ENCODE measurements around the gene ENO4.

The ENO4 gene

DNA sequence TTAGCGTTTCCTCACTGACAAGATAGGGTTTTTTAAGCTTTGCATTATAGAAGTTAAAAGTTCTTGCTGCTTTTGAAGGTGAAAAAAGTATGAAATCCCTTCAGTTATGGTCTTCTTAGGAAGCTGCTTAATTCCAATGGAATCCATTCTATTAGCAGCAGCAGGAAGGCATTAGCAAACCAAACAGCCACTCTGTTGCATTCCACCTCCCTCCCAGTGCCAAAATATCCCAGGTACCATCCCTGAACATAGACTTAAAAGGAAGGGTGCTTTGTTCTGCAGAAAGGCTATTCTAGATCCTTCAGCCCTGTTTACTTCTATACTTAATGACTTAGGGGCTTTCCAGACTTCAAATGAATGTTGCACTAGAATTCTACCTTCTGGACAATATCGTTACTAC lies 23.8 kb downstream of the ENO4 start:
- no peak overlapping the region for H3K4me3 ChIP-seq (ENCODE audit: low read depth, low read length)
- DNase-seq, result no peak
- H3K9me3 ChIP-seq (ENCODE audit: severe bottlenecking), result no peaks in the 10 kb centered on the region
- no peak overlapping the region for H3K27ac ChIP-seq
- TF ChIP-seq, protein P1, sequence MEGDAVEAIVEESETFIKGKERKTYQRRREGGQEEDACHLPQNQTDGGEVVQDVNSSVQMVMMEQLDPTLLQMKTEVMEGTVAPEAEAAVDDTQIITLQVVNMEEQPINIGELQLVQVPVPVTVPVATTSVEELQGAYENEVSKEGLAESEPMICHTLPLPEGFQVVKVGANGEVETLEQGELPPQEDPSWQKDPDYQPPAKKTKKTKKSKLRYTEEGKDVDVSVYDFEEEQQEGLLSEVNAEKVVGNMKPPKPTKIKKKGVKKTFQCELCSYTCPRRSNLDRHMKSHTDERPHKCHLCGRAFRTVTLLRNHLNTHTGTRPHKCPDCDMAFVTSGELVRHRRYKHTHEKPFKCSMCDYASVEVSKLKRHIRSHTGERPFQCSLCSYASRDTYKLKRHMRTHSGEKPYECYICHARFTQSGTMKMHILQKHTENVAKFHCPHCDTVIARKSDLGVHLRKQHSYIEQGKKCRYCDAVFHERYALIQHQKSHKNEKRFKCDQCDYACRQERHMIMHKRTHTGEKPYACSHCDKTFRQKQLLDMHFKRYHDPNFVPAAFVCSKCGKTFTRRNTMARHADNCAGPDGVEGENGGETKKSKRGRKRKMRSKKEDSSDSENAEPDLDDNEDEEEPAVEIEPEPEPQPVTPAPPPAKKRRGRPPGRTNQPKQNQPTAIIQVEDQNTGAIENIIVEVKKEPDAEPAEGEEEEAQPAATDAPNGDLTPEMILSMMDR (IDR thresholded peaks at IDR 0.05; ENCODE audit: low read depth, low read length), result no peak
- H3K36me3 ChIP-seq, result no peaks in the 10 kb centered on the region
- H3K27me3 ChIP-seq (ENCODE audit: insufficient read depth, low read depth, severe bottlenecking), result no peaks in the 10 kb centered on the region

- H3K27ac ChIP-seq, result no peak overlapping the region
- no peaks in the 10 kb centered on the region for H3K9me3 ChIP-seq (ENCODE audit: severe bottlenecking)
- no peak for DNase-seq
- no peak overlapping the region for H3K4me3 ChIP-seq (ENCODE audit: low read depth, low read length)
- TF ChIP-seq, protein P1 (IDR thresholded peaks at IDR 0.05; ENCODE audit: low read depth, low read length), result no peak
- H3K27me3 ChIP-seq (ENCODE audit: insufficient read depth, low read depth, severe bottlenecking), result no peaks in the 10 kb centered on the region
- no peaks in the 10 kb centered on the region for H3K36me3 ChIP-seq
These were observed 26.6 kb downstream of the ENO4 start for GRCh38 chr10:116875897-116876296.

DNA sequence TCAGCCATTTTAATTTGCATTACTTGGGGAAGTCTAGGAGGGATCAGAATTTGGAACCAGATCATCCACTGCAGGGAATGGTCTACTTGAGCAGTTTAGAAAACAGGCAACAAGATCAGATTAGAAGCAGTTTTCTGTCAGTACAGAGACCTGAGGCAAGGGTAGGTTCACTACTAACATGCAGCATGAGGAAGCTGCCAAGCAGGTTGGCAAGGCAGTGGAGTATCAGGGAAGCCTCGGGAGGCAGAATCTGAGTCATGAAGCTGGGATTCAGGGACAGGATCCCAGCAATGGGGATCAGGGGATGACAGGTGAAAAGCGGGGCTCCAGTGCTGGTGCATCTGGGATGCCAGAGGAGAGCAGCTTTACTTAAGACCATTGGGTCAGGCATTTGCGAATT lies 28.1 kb downstream of the ENO4 start:
- TF ChIP-seq, protein P1 (IDR thresholded peaks at IDR 0.05; ENCODE audit: low read depth, low read length), result no peak
- no peak overlapping the region for H3K27ac ChIP-seq
- H3K36me3 ChIP-seq, result no peaks in the 10 kb centered on the region
- H3K4me3 ChIP-seq (ENCODE audit: low read depth, low read length), result no peak overlapping the region
- DNase-seq, result no peak
- no peaks in the 10 kb centered on the region for H3K27me3 ChIP-seq (ENCODE audit: insufficient read depth, low read depth, severe bottlenecking)
- H3K9me3 ChIP-seq (ENCODE audit: severe bottlenecking), result no peaks in the 10 kb centered on the region

DNA sequence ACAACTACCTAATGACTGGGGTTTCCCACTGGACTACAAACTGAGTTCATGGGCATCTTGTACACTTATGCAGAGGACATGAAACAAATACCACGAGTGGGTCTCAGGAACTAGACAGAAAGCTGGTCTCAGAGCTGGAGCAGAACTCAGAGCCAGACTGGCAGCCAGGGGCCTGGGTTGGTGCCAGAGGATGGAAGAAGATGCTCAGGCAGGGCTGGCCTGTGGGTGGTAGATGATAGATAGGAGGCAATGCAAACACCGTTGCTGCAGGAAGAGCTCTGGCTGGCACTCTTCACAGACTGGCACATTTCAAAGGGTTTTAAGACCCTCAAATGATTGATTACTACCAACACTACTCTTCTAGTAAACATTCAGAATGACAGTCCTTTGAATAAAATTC lies 28.8 kb downstream of the ENO4 start:
- H3K27ac ChIP-seq, result no peak overlapping the region
- no peaks in the 10 kb centered on the region for H3K36me3 ChIP-seq
- no peaks in the 10 kb centered on the region for H3K27me3 ChIP-seq (ENCODE audit: insufficient read depth, low read depth, severe bottlenecking)
- DNase-seq, result no peak
- TF ChIP-seq, protein P1 (IDR thresholded peaks at IDR 0.05; ENCODE audit: low read depth, low read length), result no peak
- no peak overlapping the region for H3K4me3 ChIP-seq (ENCODE audit: low read depth, low read length)
- no peaks in the 10 kb centered on the region for H3K9me3 ChIP-seq (ENCODE audit: severe bottlenecking)

GRCh38 chr10:116879817-116880216 lies 30.5 kb downstream of the ENO4 start:
- no peaks in the 10 kb centered on the region for H3K36me3 ChIP-seq
- H3K27ac ChIP-seq, result no peak overlapping the region
- H3K9me3 ChIP-seq (ENCODE audit: severe bottlenecking), result no peaks in the 10 kb centered on the region
- no peak overlapping the region for H3K4me3 ChIP-seq (ENCODE audit: low read depth, low read length)
- TF ChIP-seq, protein P1 (IDR thresholded peaks at IDR 0.05; ENCODE audit: low read depth, low read length), result no peak
- H3K27me3 ChIP-seq (ENCODE audit: insufficient read depth, low read depth, severe bottlenecking), result no peaks in the 10 kb centered on the region
- DNase-seq, result no peak

DNA sequence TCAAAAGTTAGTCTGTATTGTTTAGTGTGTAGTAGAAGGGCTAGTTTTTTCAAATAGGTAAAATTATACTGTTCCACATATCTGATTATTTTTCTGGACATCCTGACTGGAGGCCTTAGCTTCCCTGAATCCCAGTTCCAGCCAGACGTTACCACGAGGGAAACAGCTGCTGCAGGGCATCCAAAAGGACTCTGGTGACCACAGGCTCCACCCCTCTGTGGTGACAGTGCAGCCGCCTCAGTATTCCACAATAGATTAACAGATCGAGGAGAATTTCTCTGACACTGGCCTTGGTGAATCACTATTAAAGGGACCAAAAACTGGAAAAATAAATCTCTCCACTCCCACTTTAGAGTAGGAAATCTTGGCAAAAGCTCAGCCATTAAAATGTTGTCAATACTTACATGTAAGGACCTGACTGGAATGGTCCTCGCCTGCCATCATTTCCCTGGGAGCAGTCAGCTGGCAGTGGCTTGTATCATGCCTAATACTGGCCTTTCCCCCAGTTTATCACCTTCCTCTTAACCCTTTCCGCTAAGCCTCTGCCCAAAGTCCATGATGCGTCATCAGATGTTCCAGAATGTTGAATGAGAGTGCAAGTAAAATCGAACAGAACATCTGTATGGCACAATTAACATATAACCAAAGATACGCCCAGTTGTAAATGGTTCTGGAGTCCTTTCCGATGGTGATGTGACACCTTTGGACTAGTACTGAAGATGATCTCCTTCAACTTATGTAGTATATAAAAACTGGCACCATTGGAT lies 31.6 kb downstream of the ENO4 start:
- no peak for DNase-seq
- no peaks in the 10 kb centered on the region for H3K27me3 ChIP-seq (ENCODE audit: insufficient read depth, low read depth, severe bottlenecking)
- no peaks in the 10 kb centered on the region; the same call in 1 of the 2 replicates for H3K36me3 ChIP-seq
- TF ChIP-seq, protein P1 (IDR thresholded peaks at IDR 0.05; ENCODE audit: low read depth, low read length), result no peak
- H3K9me3 ChIP-seq (ENCODE audit: severe bottlenecking), result no peaks in the 10 kb centered on the region
- H3K4me3 ChIP-seq (ENCODE audit: low read depth, low read length), result no peak overlapping the region
- H3K27ac ChIP-seq, result no peak overlapping the region
